PC-9 (cell line): ENCODE measurements around the gene ZIC5. TPM values are rescaled to one million over a fixed set of nuclear protein-coding genes. Genes with fewer than 3 reads are reported as not detected.
A peak's percentile ranks its signal among the peaks of the same experiment; 100 is the strongest.

Experiments used
- BruUV-seq: library from RNA; stranded (reverse); fragments of 400-500 nt; replicated peaks from 2 replicates; lab custom pipeline; 2021; lab: Mats Ljungman, UMichigan
- CTCF ChIA-PET: fragments of 300-600 bp; sonication (Branson Sonifier 250); formaldehyde crosslinking; loops from one replicate; lab custom pipeline; 2022; ENCODE audit warnings: antibody characterized with exemption; lab: Charles Lee
- POLR2A ChIA-PET: fragments of 300-600 bp; sonication (Branson Sonifier 250); formaldehyde crosslinking; loops from one replicate; lab custom pipeline; 2022; ENCODE audit warnings: antibody characterized with exemption; ENCODE audit not compliant: unreplicated experiment; lab: Charles Lee
- DNase-seq, 2 experiments: peaks; one replicate each; pipeline versions ENCODE4 v3.0.0 to v3.0.0-alpha.2; 2015 to 2022; ENCODE audit warnings: mixed read lengths in 1 of 2
- H2AFZ ChIP-seq: fragments of 200-600 bp; sonication (generic); 2 replicates; pipeline ENCODE4 v1.8.1; 2017; ENCODE audit warnings: antibody characterized with exemption
- H3F3A ChIP-seq: fragments of 200-600 bp; sonication (generic); 2 replicates; pipeline ENCODE4 v1.8.1; 2017; ENCODE audit warnings: antibody characterized with exemption, mild to moderate bottlenecking, low read depth; ENCODE audit not compliant: insufficient read depth
- H3K27ac ChIP-seq: fragments of 200-600 bp; sonication (generic); 2 replicates; pipeline ENCODE4 v1.6.1; 2016; ENCODE audit warnings: mixed run types
- H3K27me3 ChIP-seq: fragments of 200-600 bp; sonication (generic); 2 replicates; pipeline ENCODE4 v1.6.1; 2016; ENCODE audit warnings: low read depth, mixed run types; ENCODE audit not compliant: insufficient read depth
- H3K36me3 ChIP-seq: fragments of 200-600 bp; sonication (generic); 2 replicates; pipeline ENCODE4 v1.6.1; 2016; ENCODE audit warnings: low read depth, mixed run types
- H3K4me1 ChIP-seq: fragments of 200-600 bp; sonication (generic); replicated peaks from 2 replicates; pipeline ENCODE4 v1.6.1; 2016; ENCODE audit warnings: mixed run types; ENCODE audit not compliant: insufficient read depth
- H3K4me2 ChIP-seq: fragments of 200-600 bp; sonication (generic); 2 replicates; pipeline ENCODE4 v1.6.1; 2017; ENCODE audit warnings: mixed run types
- H3K4me3 ChIP-seq: fragments of 200-600 bp; sonication (generic); 2 replicates; pipeline ENCODE4 v1.6.1; 2016; ENCODE audit warnings: mixed run types
- H3K79me2 ChIP-seq: fragments of 200-600 bp; sonication (generic); 2 replicates; pipeline ENCODE4 v1.6.1; 2017; ENCODE audit warnings: low read depth, mixed run types
- H3K9me2 ChIP-seq: fragments of 200-600 bp; sonication (generic); 2 replicates; pipeline ENCODE4 v1.8.1; 2017; ENCODE audit warnings: mild to moderate bottlenecking; ENCODE audit not compliant: insufficient read depth
- H3K9me3 ChIP-seq: fragments of 200-600 bp; sonication (generic); 2 replicates; pipeline ENCODE4 v1.8.1; 2016; ENCODE audit warnings: low read depth; ENCODE audit not compliant: insufficient read depth
- H4K20me1 ChIP-seq: fragments of 200-600 bp; sonication (generic); 2 replicates; pipeline ENCODE4 v1.8.1; 2017; ENCODE audit not compliant: insufficient read depth
- CTCF ChIP-seq: fragments of 200-600 bp; sonication (generic); conservative IDR thresholded peaks from 2 replicates; pipeline ENCODE4 v1.6.1; 2017; ENCODE audit warnings: mixed run types, antibody characterized with exemption, mild to moderate bottlenecking, moderate library complexity
- EZH2 ChIP-seq: fragments of 200-600 bp; sonication (generic); IDR thresholded peaks from 2 replicates; pipeline ENCODE4 v1.8.0; 2017; ENCODE audit warnings: antibody characterized with exemption, low read depth
- intact Hi-C: fragments of 100-400 bp; cut with micrococcal nuclease; formaldehyde crosslinking; loops from one replicate; pipeline ENCODE4 v1.10.0; 2022; ENCODE audit not compliant: unreplicated experiment
- total RNA-seq: library from RNA; stranded (reverse); gene quantifications from 2 replicates; pipeline ENCODE4 v1.2.3, GENCODE V29; 2021

The ZIC5 gene
- total RNA-seq, 1 experiment from 2014 or later = 0.61 TPM

- Histone ChIP-seq H3K4me3 (no peak overlapping the region), H3K9me2 (no peaks in the 10 kb centered on the region), H4K20me1 (peaks cover 7% of the 10 kb centered on the region; the same call in 1 of the 2 replicates), H3K36me3 (0 out of 2 replicates have a peak, but pooled peaks cover 8% of the 10 kb centered on the region), H3K27ac (no peak overlapping the region), H3K4me2 (no peak overlapping the region), H2AFZ (no peak overlapping the region), H3K79me2 (peaks cover 28% of the 10 kb centered on the region), H3K4me1 (peaks cover 9% of the 10 kb centered on the region), H3F3A (peaks cover 11% of the 10 kb centered on the region), H3K9me3 (no peaks in the 10 kb centered on the region), H3K27me3 (no peaks in the 10 kb centered on the region)
- CTCF ChIA-PET = no interaction called here
- intact Hi-C loops = loop anchor here (10.0 kb wide), 1 partner anchor 529 kb away; no protein-coding TSS in a partner anchor
- TF ChIP-seq CTCF = no peak
- no peak for TF ChIP-seq EZH2
- no TSS peak for BruUV-seq
- DNase-seq = no peak
- POLR2A ChIA-PET = no interaction called here
These were observed 13.8 kb upstream of the ZIC5 start for GRCh38 chr13:99985241-99985874.

GRCh38 chr13:99984461-99985240 is 13.1 kb upstream of the ZIC5 start:
- H3K27ac ChIP-seq = no peak overlapping the region
- POLR2A ChIA-PET = no interaction called here
- intact Hi-C loops = loop anchor here (5.0 to 10.0 kb wide), 2 partner anchors 487 to 530 kb away; no protein-coding TSS in a partner anchor
- H3K4me3 ChIP-seq = peak overlapping the region; percentile 98
- peaks cover 9% of the 10 kb centered on the region for H3K4me1 ChIP-seq
- H3K79me2 ChIP-seq = peaks cover 28% of the 10 kb centered on the region
- 0 out of 2 replicates have a peak, but pooled peaks cover 8% of the 10 kb centered on the region for H3K36me3 ChIP-seq
- peaks cover 7% of the 10 kb centered on the region; the same call in 1 of the 2 replicates for H4K20me1 ChIP-seq
- no peak for DNase-seq
- H3K4me2 ChIP-seq = peak overlapping the region; percentile 98
- TF ChIP-seq CTCF = no peak
- TF ChIP-seq EZH2 = no peak
- H3F3A ChIP-seq = peaks cover 11% of the 10 kb centered on the region
- CTCF ChIA-PET = no interaction called here
- H3K9me2 ChIP-seq = no peaks in the 10 kb centered on the region
- H3K9me3 ChIP-seq = no peaks in the 10 kb centered on the region
- peak overlapping the region; percentile 88; the same call in 1 of the 2 replicates for H2AFZ ChIP-seq
- H3K27me3 ChIP-seq = no peaks in the 10 kb centered on the region
- no TSS peak for BruUV-seq

DNA sequence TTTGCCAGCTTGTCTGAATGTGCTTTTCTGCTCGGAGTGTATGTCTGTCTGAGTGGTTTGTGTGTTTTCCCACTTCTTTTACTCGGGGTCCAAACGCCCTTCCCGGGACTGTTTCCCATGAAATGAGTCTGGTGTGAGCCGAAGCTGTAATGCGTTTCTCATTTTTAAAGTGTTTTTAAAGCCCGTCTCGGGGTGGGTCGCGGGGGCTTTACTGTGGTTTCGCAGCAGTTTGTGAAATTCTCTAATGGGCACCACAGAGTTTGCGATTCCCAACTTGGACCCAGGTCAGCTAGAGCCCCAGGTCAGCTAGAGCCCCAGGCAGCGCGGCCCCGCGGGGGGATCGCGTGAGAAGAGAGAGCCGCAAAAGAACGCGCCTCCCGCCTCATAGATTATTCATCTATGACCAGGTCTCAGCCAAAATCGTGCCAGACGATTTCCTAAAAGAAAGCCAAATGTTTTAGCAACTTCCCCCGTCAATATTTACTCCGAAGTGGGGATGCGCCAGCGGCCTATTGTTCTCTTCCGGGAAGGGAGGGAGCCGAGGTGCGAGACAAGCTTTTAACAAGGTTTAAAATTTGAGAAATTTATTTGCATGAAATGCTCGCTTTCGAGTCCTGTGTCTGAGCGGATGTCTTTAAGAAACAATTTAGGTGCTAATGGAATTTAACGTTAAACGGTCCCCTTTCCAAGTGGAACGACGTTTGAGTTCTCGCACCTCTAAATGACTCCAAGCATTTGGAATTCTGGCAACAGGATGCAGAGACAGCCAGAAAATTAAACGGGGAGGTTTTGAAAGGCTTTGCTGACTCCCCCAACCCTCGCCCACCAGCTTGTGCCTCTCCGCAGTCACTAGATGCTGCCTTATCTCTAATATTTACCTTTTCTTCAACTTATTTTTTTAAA is 12.2 kb upstream of the ZIC5 start:
- Histone ChIP-seq H3K4me1 (peaks cover 14% of the 10 kb centered on the region), H3K9me3 (no peaks in the 10 kb centered on the region), H3K36me3 (0 out of 2 replicates have a peak, but pooled peaks cover 8% of the 10 kb centered on the region), H3K4me3 (peak overlapping the region; percentile 98), H4K20me1 (peaks cover 7% of the 10 kb centered on the region; the same call in 1 of the 2 replicates), H3K9me2 (no peaks in the 10 kb centered on the region), H3K27ac (no peak overlapping the region), H3F3A (peaks cover 11% of the 10 kb centered on the region), H3K4me2 (peak overlapping the region; percentile 98), H2AFZ (peak overlapping the region; percentile 88), H3K79me2 (peaks cover 28% of the 10 kb centered on the region), H3K27me3 (no peaks in the 10 kb centered on the region)
- CTCF ChIA-PET = no interaction called here
- DNase-seq = peak in 1 of 2 experiments; percentile 51
- BruUV-seq = TSS peak; percentile 41
- intact Hi-C loops = loop anchor here (5.0 to 10.0 kb wide), 2 partner anchors 486 to 531 kb away; no protein-coding TSS in a partner anchor
- TF ChIP-seq CTCF (no peak), EZH2 (no peak)
- POLR2A ChIA-PET = no interaction called here
